H9 (cell line): ENCODE measurements around the gene TLE4. TPM values are rescaled to one million over a fixed set of nuclear protein-coding genes. Genes with fewer than 3 reads are reported as not detected.

ENCODE experiments used
- DNase-seq: peaks from one replicate; pipeline ENCODE4 v3.0.0-alpha.2; 2017
- H2AFZ ChIP-seq: one replicate; pipeline ENCODE4 v1.6.1; 2013; ENCODE audit warnings: mild to moderate bottlenecking, low read length, control low read depth, moderate library complexity
- H2AK5ac ChIP-seq: 2 replicates; pipeline ENCODE4 v1.6.1; 2013; ENCODE audit warnings: low read length, control low read depth, mixed read lengths; ENCODE audit not compliant: insufficient read length
- H2BK120ac ChIP-seq: one replicate; pipeline ENCODE4 v1.6.1; 2013; ENCODE audit warnings: low read depth, mild to moderate bottlenecking, low read length, control low read depth, inconsistent platforms; ENCODE audit not compliant: poor library complexity, severe bottlenecking
- H2BK12ac ChIP-seq: 2 replicates; pipeline ENCODE4 v1.6.1; 2013; ENCODE audit warnings: low read length, control low read depth, mixed read lengths, low read depth; ENCODE audit not compliant: insufficient read length
- H2BK15ac ChIP-seq: 2 replicates; pipeline ENCODE4 v1.6.1; 2013; ENCODE audit warnings: low read depth, low read length, control low read depth
- H2BK20ac ChIP-seq: one replicate; pipeline ENCODE4 v1.6.1; 2013; ENCODE audit warnings: low read depth, mild to moderate bottlenecking, low read length, control low read depth, inconsistent platforms; ENCODE audit not compliant: poor library complexity, severe bottlenecking
- H2BK5ac ChIP-seq: 2 replicates; pipeline ENCODE4 v1.6.1; 2013; ENCODE audit warnings: low read length, control low read depth, mixed read lengths; ENCODE audit not compliant: insufficient read length
- H3K14ac ChIP-seq: 2 replicates; pipeline ENCODE4 v1.6.1; 2013; ENCODE audit warnings: low read length, control low read depth; ENCODE audit not compliant: insufficient read depth
- H3K18ac ChIP-seq: 2 replicates; pipeline ENCODE4 v1.6.1; 2013; ENCODE audit warnings: low read depth, mild to moderate bottlenecking, mixed read lengths, low read length, control low read depth; ENCODE audit not compliant: insufficient read length
- H3K23ac ChIP-seq: 2 replicates; pipeline ENCODE4 v1.6.1; 2013; ENCODE audit warnings: low read length, control low read depth, mixed read lengths, low read depth; ENCODE audit not compliant: insufficient read length
- H3K23me2 ChIP-seq: 2 replicates; pipeline ENCODE4 v1.6.1; 2013; ENCODE audit warnings: low read depth, mild to moderate bottlenecking, mixed read lengths, low read length, control low read depth; ENCODE audit not compliant: insufficient read length, poor library complexity, severe bottlenecking
- H3K27ac ChIP-seq: 2 replicates; pipeline ENCODE4 v1.5.1; 2013; ENCODE audit warnings: low read length, control low read depth, mixed read lengths, low read depth; ENCODE audit not compliant: insufficient read length
- H3K27me3 ChIP-seq: 2 replicates; pipeline ENCODE4 v1.6.1; 2013; ENCODE audit warnings: low read length, control low read depth, inconsistent platforms; ENCODE audit not compliant: insufficient read depth
- H3K4ac ChIP-seq: 2 replicates; pipeline ENCODE4 v1.6.1; 2013; ENCODE audit warnings: low read depth, mild to moderate bottlenecking, control low read depth, inconsistent platforms, low read length, moderate library complexity
- H3K4me1 ChIP-seq: 2 replicates; pipeline ENCODE4 v1.6.1; 2013; ENCODE audit warnings: low read length, control low read depth, inconsistent platforms; ENCODE audit not compliant: insufficient read depth
- H3K4me2 ChIP-seq: 2 replicates; pipeline ENCODE4 v1.6.1; 2013; ENCODE audit warnings: low read length, control low read depth, mixed read lengths; ENCODE audit not compliant: insufficient read length, insufficient read depth
- H3K56ac ChIP-seq: 2 replicates; pipeline ENCODE4 v1.6.1; 2013; ENCODE audit warnings: low read depth, mild to moderate bottlenecking, mixed read lengths, low read length, control low read depth; ENCODE audit not compliant: insufficient read length
- H3K79me1 ChIP-seq: 2 replicates; pipeline ENCODE4 v1.6.1; 2013; ENCODE audit warnings: low read depth, mild to moderate bottlenecking, moderate library complexity, low read length, control low read depth, inconsistent platforms; ENCODE audit not compliant: insufficient read depth, poor library complexity, severe bottlenecking
- H3K79me2 ChIP-seq: 2 replicates; pipeline ENCODE4 v1.6.1; 2013; ENCODE audit warnings: low read length, control low read depth, inconsistent platforms; ENCODE audit not compliant: insufficient read depth
- H3K9ac ChIP-seq: 2 replicates; pipeline ENCODE4 v1.6.1; 2013; ENCODE audit warnings: low read length, control low read depth, mixed read lengths; ENCODE audit not compliant: insufficient read length; ENCODE audit errors: extremely low read depth
- H3K9me3 ChIP-seq: one replicate; pipeline ENCODE4 v1.6.1; 2013; ENCODE audit warnings: low read depth, low read length, inconsistent platforms; ENCODE audit not compliant: control insufficient read depth
- H3T11ph ChIP-seq: one replicate; pipeline ENCODE4 v1.6.1; 2013; ENCODE audit warnings: mild to moderate bottlenecking, low read length, control low read depth, inconsistent platforms
- H4K20me1 ChIP-seq: one replicate; pipeline ENCODE4 v1.6.1; 2013; ENCODE audit not compliant: control insufficient read depth, insufficient read length, insufficient read depth
- H4K5ac ChIP-seq: 2 replicates; pipeline ENCODE4 v1.6.1; 2013; ENCODE audit warnings: low read depth, mild to moderate bottlenecking, mixed read lengths, low read length, control low read depth; ENCODE audit not compliant: insufficient read length
- H4K8ac ChIP-seq: replicated peaks from 2 replicates; pipeline ENCODE4 v1.6.1; 2013; ENCODE audit warnings: low read length, control low read depth, mixed read lengths, low read depth; ENCODE audit not compliant: insufficient read length
- H4K91ac ChIP-seq: 2 replicates; pipeline ENCODE4 v1.6.1; 2013; ENCODE audit warnings: low read depth, mild to moderate bottlenecking, moderate library complexity, mixed read lengths, low read length, control low read depth; ENCODE audit not compliant: insufficient read length
- H3K27ac Mint-ChIP-seq, 3 experiments: 2 replicates in 2 of 3; 3 replicates in 1 of 3; pipeline ENCODE4 v1.8.0; 2020 to 2021; ENCODE audit warnings: mixed read lengths in 3 of 3, mild to moderate bottlenecking in 1 of 3, moderate library complexity in 1 of 3
- H3K27me3 Mint-ChIP-seq: 2 replicates; pipeline ENCODE4 v1.8.0; 2021; ENCODE audit warnings: low read depth, mild to moderate bottlenecking, moderate library complexity, mixed read lengths
- H3K36me3 Mint-ChIP-seq, 3 experiments: 2 replicates in 2 of 3; 3 replicates in 1 of 3; pipeline ENCODE4 v1.8.0; 2020 to 2021; ENCODE audit warnings: low read depth in 3 of 3, mixed read lengths in 3 of 3; ENCODE audit not compliant: insufficient read depth in 1 of 3
- H3K4me1 Mint-ChIP-seq, 2 experiments: 2 replicates each; pipeline ENCODE4 v1.8.0; 2020; ENCODE audit warnings: mixed read lengths in 2 of 2
- H3K4me3 Mint-ChIP-seq, 2 experiments: 2 replicates in 1 of 2; 3 replicates in 1 of 2; pipeline ENCODE4 v1.8.0; 2020 to 2021; ENCODE audit warnings: mild to moderate bottlenecking in 2 of 2, mixed read lengths in 2 of 2, moderate library complexity in 1 of 2
- H3K9me3 Mint-ChIP-seq, 2 experiments: 2 replicates in 1 of 2; 3 replicates in 1 of 2; pipeline ENCODE4 v1.8.0; 2020; ENCODE audit warnings: mild to moderate bottlenecking in 2 of 2, mixed read lengths in 2 of 2, moderate library complexity in 1 of 2
- total RNA-seq: library from RNA; stranded (reverse); gene quantifications from 2 replicates; pipeline ENCODE4 v1.2.1, GENCODE V29; 2021
- TF ChIP-seq, protein P1 (sequence below): fragments of 200-600 bp; sonication (generic); conservative IDR thresholded peaks from 3 replicates; pipeline ENCODE4 v1.8.0; 2021; ENCODE audit warnings: antibody characterized with exemption, mild to moderate bottlenecking

The TLE4 gene
- total RNA-seq, 1 experiment from 2014 or later: 35.1 TPM

- Mint-ChIP-seq H3K36me3 (peaks cover 0 to 9% (median 2%) of the 10 kb centered on the region in 3 experiments; a peak in 2 of 7 replicates), H3K27ac (peak overlapping the region in 2 of 3 experiments; percentile 3 to 65; a peak in 4 of 7 replicates), H3K9me3 (no peaks in the 10 kb centered on the region), H3K4me3 (no peak overlapping the region), H3K4me1 (peaks cover 23 to 25% of the 10 kb centered on the region in 2 experiments), H3K27me3 (no peaks in the 10 kb centered on the region)
- Histone ChIP-seq H4K91ac (no peak overlapping the region), H3K27me3 (no peaks in the 10 kb centered on the region), H4K8ac (no peak overlapping the region), H3K4ac (no peak overlapping the region), H3K14ac (no peak overlapping the region), H4K20me1 (no peaks in the 10 kb centered on the region), H3K4me1 (no peaks in the 10 kb centered on the region; the same call in 1 of the 2 replicates), H3K23ac (no peak overlapping the region), H2BK20ac (no peak overlapping the region), H3T11ph (no peak overlapping the region), H3K79me2 (no peaks in the 10 kb centered on the region), H2BK120ac (no peak overlapping the region), H4K5ac (no peak overlapping the region), H2BK15ac (no peak overlapping the region), H2AK5ac (no peak overlapping the region), H3K4me2 (no peak overlapping the region), H3K79me1 (peaks cover 3% of the 10 kb centered on the region), H3K56ac (no peak overlapping the region), H3K9ac (no peak overlapping the region), H2AFZ (no peak overlapping the region), H2BK5ac (no peak overlapping the region), H2BK12ac (no peak overlapping the region), H3K18ac (no peak overlapping the region), H3K23me2 (no peaks in the 10 kb centered on the region), H3K27ac (no peak overlapping the region), H3K9me3 (no peaks in the 10 kb centered on the region)
- no peak for DNase-seq
- TF ChIP-seq, protein P1, sequence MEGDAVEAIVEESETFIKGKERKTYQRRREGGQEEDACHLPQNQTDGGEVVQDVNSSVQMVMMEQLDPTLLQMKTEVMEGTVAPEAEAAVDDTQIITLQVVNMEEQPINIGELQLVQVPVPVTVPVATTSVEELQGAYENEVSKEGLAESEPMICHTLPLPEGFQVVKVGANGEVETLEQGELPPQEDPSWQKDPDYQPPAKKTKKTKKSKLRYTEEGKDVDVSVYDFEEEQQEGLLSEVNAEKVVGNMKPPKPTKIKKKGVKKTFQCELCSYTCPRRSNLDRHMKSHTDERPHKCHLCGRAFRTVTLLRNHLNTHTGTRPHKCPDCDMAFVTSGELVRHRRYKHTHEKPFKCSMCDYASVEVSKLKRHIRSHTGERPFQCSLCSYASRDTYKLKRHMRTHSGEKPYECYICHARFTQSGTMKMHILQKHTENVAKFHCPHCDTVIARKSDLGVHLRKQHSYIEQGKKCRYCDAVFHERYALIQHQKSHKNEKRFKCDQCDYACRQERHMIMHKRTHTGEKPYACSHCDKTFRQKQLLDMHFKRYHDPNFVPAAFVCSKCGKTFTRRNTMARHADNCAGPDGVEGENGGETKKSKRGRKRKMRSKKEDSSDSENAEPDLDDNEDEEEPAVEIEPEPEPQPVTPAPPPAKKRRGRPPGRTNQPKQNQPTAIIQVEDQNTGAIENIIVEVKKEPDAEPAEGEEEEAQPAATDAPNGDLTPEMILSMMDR: no peak
Measured at GRCh38 chr9:79621916-79622575, 50.3 kb downstream of the TLE4 start.
